ENCODE data around the gene TNFSF13B.

Gene TNFSF13B

DNA sequence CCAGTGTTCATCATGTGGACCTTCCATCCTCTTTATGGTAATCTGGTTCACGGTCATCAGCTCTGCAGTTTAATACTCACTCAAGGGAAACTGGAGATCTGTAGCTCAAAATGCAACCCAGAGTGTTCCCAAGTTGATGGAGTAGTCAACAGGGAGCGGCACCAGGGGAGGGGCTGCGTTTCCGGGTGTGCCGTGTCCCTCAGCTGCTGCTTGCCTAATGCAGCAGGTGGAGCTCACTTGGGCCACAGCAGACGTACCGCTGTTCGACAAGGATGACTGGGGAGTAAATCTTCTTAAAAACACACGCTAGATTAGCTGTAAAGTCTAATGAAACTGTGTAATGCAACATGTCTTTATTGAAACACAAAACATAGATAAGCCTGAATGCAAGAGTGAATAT lies 81.1 kb downstream of the TNFSF13B start:
- no peak for DNase-seq

DNA sequence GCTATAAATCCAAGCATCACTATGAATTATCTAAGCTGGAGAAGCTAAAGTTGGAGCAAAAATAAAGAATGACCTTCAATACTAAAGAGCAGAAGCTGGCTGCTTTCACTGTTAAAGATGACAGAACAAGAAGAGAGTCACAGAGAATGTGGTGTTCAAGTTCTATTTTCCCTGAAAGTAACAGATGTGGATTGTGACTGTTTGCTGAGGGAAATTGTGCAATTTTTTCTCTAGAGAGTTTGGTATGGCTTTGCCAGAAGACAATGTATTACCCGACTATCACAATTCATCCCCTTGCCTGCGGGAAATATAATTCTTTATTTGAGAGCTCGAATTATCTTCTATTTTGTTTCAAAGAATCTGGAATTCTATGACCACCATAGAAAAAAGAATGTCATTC lies 83.1 kb downstream of the TNFSF13B start:
- DNase-seq = no peak

DNA sequence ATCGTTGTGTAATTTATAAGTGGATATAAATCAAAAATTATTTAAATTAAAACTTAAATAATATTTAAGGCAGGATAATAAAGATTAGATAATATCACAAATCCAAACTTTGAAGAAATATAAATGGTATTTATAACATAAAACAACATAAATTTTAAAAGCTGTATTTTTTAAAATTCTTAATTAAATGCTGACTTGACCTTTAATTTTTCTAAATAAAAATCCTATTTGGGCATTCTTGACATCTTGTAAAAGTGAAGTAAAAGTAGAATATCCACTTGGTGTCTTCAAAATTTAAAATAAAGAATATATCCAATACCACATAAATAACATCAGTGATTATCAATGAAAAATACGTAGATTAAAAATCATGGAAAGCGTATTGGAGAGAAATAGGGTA lies 87.7 kb downstream of the TNFSF13B start:
- DNase-seq = no peak

Data from stimulated activated CD4-positive, alpha-beta T cell treated with anti-CD3 and anti-CD28 coated beads, Interleukin-4, amount 100 ng/mL, for 4 hours (primary cell).